Lower lobe of right lung (tissue), 2 donors: ENCODE results near the gene DLX1. TPM values are rescaled to one million over a fixed set of nuclear protein-coding genes. Genes with fewer than 3 reads are reported as not detected.

Experiments
- ATAC-seq, 2 donors: fragments of 200-7000 bp; cut with Tn5 transposase; one replicate each; pipeline ENCODE4 v1.9.1; 2020 to 2022; ENCODE audit warnings: mild to moderate bottlenecking in 2 of 2, moderate library complexity in 2 of 2
- DNase-seq: peaks from one replicate; pipeline ENCODE4 v3.0.0-alpha.2; 2020
- H3K27ac ChIP-seq: fragments of 200-600 bp; one replicate; pipeline ENCODE4 v1.8.0; 2022
- H3K27me3 ChIP-seq: fragments of 200-600 bp; one replicate; pipeline ENCODE4 v1.8.0; 2022; ENCODE audit warnings: low read depth
- H3K36me3 ChIP-seq: fragments of 200-600 bp; one replicate; pipeline ENCODE4 v1.8.0; 2022; ENCODE audit warnings: mild to moderate bottlenecking
- H3K4me1 ChIP-seq: fragments of 200-600 bp; one replicate; pipeline ENCODE4 v1.8.0; 2022
- H3K4me3 ChIP-seq: fragments of 200-600 bp; one replicate; pipeline ENCODE4 v1.8.0; 2022; ENCODE audit warnings: mild to moderate bottlenecking
- H3K9me3 ChIP-seq: fragments of 200-600 bp; one replicate; pipeline ENCODE4 v1.8.0; 2022
- CTCF ChIP-seq: fragments of 200-600 bp; IDR thresholded peaks from one replicate; pipeline ENCODE4 v1.8.0; 2022; ENCODE audit warnings: antibody characterized with exemption, mild to moderate bottlenecking
- intact Hi-C: fragments of 100-400 bp; cut with DNase I; formaldehyde crosslinking; loops from one replicate; pipeline ENCODE4 v1.11.0; 2022
- total RNA-seq: library from RNA; stranded (reverse); fragmentation: NEBNext Ultra II Directional; extraction: Animal tissue kit (Norgen Biotek cat#: 25700); gene quantifications from one replicate; pipeline ENCODE4 v1.2.1, GENCODE V29; 2021
- donor health status: DM: no; HTN: yes; CAD: no; lungs with severe emphysema.

The DLX1 gene
- total RNA-seq, 1 donor from 2014 or later = not detected

GRCh38 chr2:172103471-172104272, 18.4 kb downstream of the DLX1 start:
- intact Hi-C loops = loop anchor here (10.0 kb wide), 1 partner anchor 289 kb away; no protein-coding TSS in a partner anchor
- no peaks in the 10 kb centered on the region for H3K9me3 ChIP-seq
- ATAC-seq (peak; percentile 81), DNase-seq (peak; percentile 84)
- TF ChIP-seq CTCF = peak; percentile 84
- H3K27me3 ChIP-seq = peaks cover 100% of the 10 kb centered on the region
- H3K27ac ChIP-seq = no peak overlapping the region
- no peaks in the 10 kb centered on the region for H3K36me3 ChIP-seq
- no peak overlapping the region for H3K4me3 ChIP-seq
- H3K4me1 ChIP-seq = peaks cover 80% of the 10 kb centered on the region

- Histone ChIP-seq H3K4me3 (no peak overlapping the region), H3K4me1 (peaks cover 61% of the 10 kb centered on the region), H3K9me3 (no peaks in the 10 kb centered on the region), H3K27ac (no peak overlapping the region), H3K27me3 (peaks cover 98% of the 10 kb centered on the region), H3K36me3 (no peaks in the 10 kb centered on the region)
- DNase-seq (no peak), ATAC-seq (no peak)
- no peak for TF ChIP-seq CTCF
- intact Hi-C loops = loop anchor here (10.0 kb wide), 1 partner anchor 291 kb away; no protein-coding TSS in a partner anchor
Measured at GRCh38 chr2:172105471-172106107, 20.3 kb downstream of the DLX1 start.

- peak overlapping the region; percentile 9 for H3K4me3 ChIP-seq
- intact Hi-C loops = loop anchor here (10.0 kb wide), 1 partner anchor 292 kb away; no protein-coding TSS in a partner anchor
Measured at GRCh38 chr2:172106108-172106961, 21.0 kb downstream of the DLX1 start.

GRCh38 chr2:172107690-172108586, 22.6 kb downstream of the DLX1 start:
- DNase-seq (no peak), ATAC-seq (no peak)
- H3K36me3 ChIP-seq = no peaks in the 10 kb centered on the region
- no peak overlapping the region for H3K4me3 ChIP-seq
- H3K27me3 ChIP-seq = peaks cover 86% of the 10 kb centered on the region
- H3K4me1 ChIP-seq = peaks cover 38% of the 10 kb centered on the region
- H3K9me3 ChIP-seq = no peaks in the 10 kb centered on the region
- intact Hi-C loops = loop anchor here (10.0 kb wide), 1 partner anchor 293 kb away; no protein-coding TSS in a partner anchor
- no peak overlapping the region for H3K27ac ChIP-seq
- no peak for TF ChIP-seq CTCF

More at GRCh38 chr2:172106108-172106961, 21.0 kb downstream of the DLX1 start:
- DNase-seq (no peak), ATAC-seq (peak in 1 of 2 donors; percentile 20)
- Histone ChIP-seq H3K27ac (no peak overlapping the region), H3K9me3 (no peaks in the 10 kb centered on the region), H3K27me3 (peaks cover 93% of the 10 kb centered on the region), H3K4me1 (peaks cover 54% of the 10 kb centered on the region), H3K36me3 (no peaks in the 10 kb centered on the region)
- TF ChIP-seq CTCF = peak; percentile 32
